Measurements from ENCODE around the gene APBA2. TPM values are rescaled to one million over a fixed set of nuclear protein-coding genes. Genes with fewer than 3 reads are reported as not detected.

APBA2 gene
- total RNA-seq, 4 donors from 2014 or later, result 3.3 to 5.4 (median 4.5) TPM

GRCh38 chr15:29035336-29036285 lies 149.8 kb downstream of the APBA2 start:
- Histone ChIP-seq H3K4me1 (no peaks in the 10 kb centered on the region), H3K36me3 (no peaks in the 10 kb centered on the region), H3K4me3 (no peak overlapping the region), H3K27me3 (no peaks in the 10 kb centered on the region), H3K27ac (no peak overlapping the region), H3K9me3 (peaks cover 0 to 9% (median 0%) of the 10 kb centered on the region in 4 donors)
- WGBS, 2 donors, result 80% methylated on average over 11 to 14 of the region's 14 CpGs
- no peak for DNase-seq (ENCODE audit: low spot score in 2 of 2)
- TF ChIP-seq EP300 (IDR thresholded peaks at IDR 0.05), result no peak
- TF ChIP-seq CTCF (IDR thresholded peaks at IDR 0.05), result no peak
- TF ChIP-seq POLR2A (IDR thresholded peaks at IDR 0.05), result no peak

- H3K27me3 ChIP-seq, result no peaks in the 10 kb centered on the region
- 69 to 76% methylated on average over 9 of the region's 9 CpGs for WGBS, 2 donors
- no peak overlapping the region for H3K4me3 ChIP-seq
- H3K36me3 ChIP-seq, result no peaks in the 10 kb centered on the region
- no peaks in the 10 kb centered on the region for H3K4me1 ChIP-seq
- DNase-seq (ENCODE audit: low spot score in 2 of 2), result no peak
- H3K9me3 ChIP-seq, result no peaks in the 10 kb centered on the region
- no peak for TF ChIP-seq POLR2A (IDR thresholded peaks at IDR 0.05)
- no peak for TF ChIP-seq EP300 (IDR thresholded peaks at IDR 0.05)
- no peak for TF ChIP-seq CTCF (IDR thresholded peaks at IDR 0.05)
- no peak overlapping the region for H3K27ac ChIP-seq
These were observed 152.4 kb downstream of the APBA2 start for GRCh38 chr15:29037997-29038705.

- H3K36me3 ChIP-seq, result no peaks in the 10 kb centered on the region
- no peak for DNase-seq (ENCODE audit: low spot score in 2 of 2)
- no peak overlapping the region for H3K27ac ChIP-seq
- no peak overlapping the region for H3K4me3 ChIP-seq
- no peak for TF ChIP-seq EP300 (IDR thresholded peaks at IDR 0.05)
- TF ChIP-seq POLR2A (IDR thresholded peaks at IDR 0.05), result no peak
- TF ChIP-seq CTCF (IDR thresholded peaks at IDR 0.05), result no peak
- no peaks in the 10 kb centered on the region for H3K27me3 ChIP-seq
- peaks cover 0 to 5% (median 0%) of the 10 kb centered on the region in 4 donors for H3K4me1 ChIP-seq
- no peaks in the 10 kb centered on the region for H3K9me3 ChIP-seq
- 80 to 82% methylated on average over 13 of the region's 13 CpGs for WGBS, 2 donors
These were observed 153.9 kb downstream of the APBA2 start for GRCh38 chr15:29039466-29040369.

GRCh38 chr15:29040370-29040751 lies 154.6 kb downstream of the APBA2 start:
- H3K36me3 ChIP-seq, result no peaks in the 10 kb centered on the region
- DNase-seq (ENCODE audit: low spot score in 2 of 2), result no peak
- peaks cover 0 to 5% (median 0%) of the 10 kb centered on the region in 4 donors for H3K4me1 ChIP-seq
- no peaks in the 10 kb centered on the region for H3K27me3 ChIP-seq
- no peak for TF ChIP-seq EP300 (IDR thresholded peaks at IDR 0.05)
- TF ChIP-seq CTCF (IDR thresholded peaks at IDR 0.05), result no peak
- TF ChIP-seq POLR2A (IDR thresholded peaks at IDR 0.05), result no peak
- H3K4me3 ChIP-seq, result no peak overlapping the region
- 42 to 47% methylated on average over 8 of the region's 8 CpGs for WGBS, 2 donors
- H3K27ac ChIP-seq, result no peak overlapping the region
- no peaks in the 10 kb centered on the region for H3K9me3 ChIP-seq

All from tibial nerve (tissue), 4 donors.